B cell (primary cell): ENCODE data around the gene BRIP1.
"Not testable (repeated sequence)": the region's sequence is repeated elsewhere in the genome, so short reads cannot be mapped to it uniquely, and the experiment has no call there.

Source experiments
- CTCF ChIP-seq: fragments of 200-600 bp; IDR thresholded peaks from one replicate; pipeline ENCODE4 v1.8.0; 2022; ENCODE audit warnings: antibody characterized with exemption, mild to moderate bottlenecking
- EZH2 ChIP-seq: IDR thresholded peaks from 2 replicates; pipeline ENCODE4 v1.6.1; 2012; ENCODE audit warnings: borderline replicate concordance, low read depth, mild to moderate bottlenecking, moderate library complexity, low read length; ENCODE audit not compliant: insufficient read depth, poor library complexity, severe bottlenecking

- TF ChIP-seq CTCF, EZH2: not testable (repeated sequence)
Observed at GRCh38 chr17:61860397-61860796, 2.9 kb downstream of the BRIP1 start.
